GM12878 (cell line): ENCODE results near the gene WDFY4. TPM values are rescaled to one million over a fixed set of nuclear protein-coding genes. Genes with fewer than 3 reads are reported as not detected.

Experiments
- BMI1 ChIP-seq: fragments of 450-650 bp; IDR thresholded peaks from 2 replicates; pipeline ENCODE4 v1.6.1; 2016; ENCODE audit warnings: mild to moderate bottlenecking, moderate library complexity, borderline replicate concordance
- CEBPZ ChIP-seq: fragments of 150-350 bp; IDR thresholded peaks from 2 replicates; pipeline ENCODE4 v1.6.1; 2016; ENCODE audit warnings: low read depth, low read length
- E4F1 ChIP-seq: fragments of 450-650 bp; IDR thresholded peaks from 2 replicates; pipeline ENCODE4 v1.6.1; 2018; ENCODE audit warnings: borderline replicate concordance, mild to moderate bottlenecking; ENCODE audit not compliant: partially characterized antibody
- JUND ChIP-seq: IDR thresholded peaks from 2 replicates; pipeline ENCODE4 v1.6.1; 2012; ENCODE audit warnings: low read depth, mild to moderate bottlenecking, low read length, improper control_type of control experiment, moderate library complexity
- POLR2A ChIP-seq: IDR thresholded peaks from 2 replicates; pipeline ENCODE4 v1.6.1; 2011; ENCODE audit warnings: low read depth, mild to moderate bottlenecking, low read length
- POLR2AphosphoS2 ChIP-seq: IDR thresholded peaks from 2 replicates; pipeline ENCODE4 v1.6.1; 2011; ENCODE audit warnings: low read depth, mild to moderate bottlenecking, low read length, improper control_type of control experiment, moderate library complexity
- SKIL ChIP-seq: fragments of 450-650 bp; IDR thresholded peaks from 2 replicates; pipeline ENCODE4 v1.6.1; 2017; ENCODE audit warnings: mild to moderate bottlenecking, low read depth, inconsistent platforms; ENCODE audit not compliant: poor library complexity, severe bottlenecking
- polyA plus RNA-seq, 11 experiments: library from polyadenylated mRNA; depleted of rRNA in 4 of 11; unstranded in 6 of 11; stranded (reverse) in 5 of 11; fragments of >200 nt; fragmentation: Nextera tagmentation in 4 of 11; fragmentation: Illumina TruSeq in 1 of 11; extraction: Ambion mirVana in 4 of 11; extraction: Trizol in 1 of 11; gene quantifications; 1 replicate in 1 of 11; 2 replicates in 10 of 11; pipeline versions ENCODE4 v1.2.1 to v1.2.3, GENCODE V29; 2011 to 2016; ENCODE audit warnings: inconsistent platforms in 2 of 11, missing spikeins in 2 of 11, low read depth in 1 of 11
- total RNA-seq, 4 experiments: library from RNA; depleted of rRNA in 3 of 4; stranded (reverse); fragments of >200 nt in 3 of 4; fragmentation: Illumina TruSeq in 1 of 4; extraction: Trizol in 1 of 4; gene quantifications; 2 replicates each; pipeline versions ENCODE4 v1.2.1 to v1.2.3, GENCODE V29; 2013 to 2021

Gene WDFY4
- total and polyA plus RNA-seq, 10 of the 15 experiments (the other 5 are each of a cell fraction or from before 2014, with no cell fraction given) = 13.5 to 132 (median 47.3) TPM

GRCh38 chr10:48685731-48686130 is 1.1 kb downstream of the WDFY4 start (continued):
- no peak for TF ChIP-seq E4F1
- no peak for TF ChIP-seq BMI1
- TF ChIP-seq SKIL = no peak
- no peak for TF ChIP-seq POLR2AphosphoS2
- TF ChIP-seq JUND = no peak
- TF ChIP-seq CEBPZ = no peak
- no peak for TF ChIP-seq POLR2A
